Measurements from ENCODE around the gene EMC10.

The EMC10 gene

GRCh38 chr19:50496189-50497021 lies 20.1 kb downstream of the EMC10 start:
- Histone ChIP-seq H2AFZ (no peak overlapping the region), H3K4me3 (ENCODE audit: low read depth, low read length) (no peak overlapping the region), H3K27me3 (ENCODE audit: control insufficient read depth, insufficient read depth, low read length) (no peaks in the 10 kb centered on the region), H3K4me2 (ENCODE audit: low read length) (no peak overlapping the region), H3K27ac (no peak overlapping the region), H3K9me3 (ENCODE audit: control insufficient read depth, low read length) (no peaks in the 10 kb centered on the region), H3K36me3 (ENCODE audit: control insufficient read depth, insufficient read depth, low read length) (no peaks in the 10 kb centered on the region), H3K9ac (no peak overlapping the region), H3K4me1 (no peaks in the 10 kb centered on the region), H3K79me2 (no peaks in the 10 kb centered on the region)
- TF ChIP-seq CTCF (IDR thresholded peaks at IDR 0.05), result no peak

- no peak overlapping the region for H3K4me3 ChIP-seq (ENCODE audit: low read depth, low read length)
- H3K79me2 ChIP-seq, result no peaks in the 10 kb centered on the region
- H3K27ac ChIP-seq, result no peak overlapping the region
- H3K9me3 ChIP-seq (ENCODE audit: control insufficient read depth, low read length), result no peaks in the 10 kb centered on the region
- H3K4me1 ChIP-seq, result no peaks in the 10 kb centered on the region
- H3K4me2 ChIP-seq (ENCODE audit: low read length), result no peak overlapping the region
- TF ChIP-seq CTCF (IDR thresholded peaks at IDR 0.05), result no peak
- no peaks in the 10 kb centered on the region for H3K27me3 ChIP-seq (ENCODE audit: control insufficient read depth, insufficient read depth, low read length)
- H3K9ac ChIP-seq, result no peak overlapping the region
- H2AFZ ChIP-seq, result no peak overlapping the region
- H3K36me3 ChIP-seq (ENCODE audit: control insufficient read depth, insufficient read depth, low read length), result no peaks in the 10 kb centered on the region
These were observed 20.7 kb downstream of the EMC10 start for GRCh38 chr19:50497022-50497405.

- H3K9ac ChIP-seq, result no peak overlapping the region
These were observed 22.1 kb downstream of the EMC10 start for GRCh38 chr19:50498219-50499056.

GRCh38 chr19:50500060-50500752 lies 23.9 kb downstream of the EMC10 start:
- Histone ChIP-seq H3K4me1 (no peaks in the 10 kb centered on the region), H3K27me3 (ENCODE audit: control insufficient read depth, insufficient read depth, low read length) (no peaks in the 10 kb centered on the region), H3K79me2 (no peaks in the 10 kb centered on the region), H3K9ac (no peak overlapping the region), H2AFZ (no peak overlapping the region), H3K36me3 (ENCODE audit: control insufficient read depth, insufficient read depth, low read length) (no peaks in the 10 kb centered on the region), H3K9me3 (ENCODE audit: control insufficient read depth, low read length) (no peaks in the 10 kb centered on the region), H3K4me3 (ENCODE audit: low read depth, low read length) (no peak overlapping the region), H3K4me2 (ENCODE audit: low read length) (no peak overlapping the region), H3K27ac (no peak overlapping the region)
- TF ChIP-seq CTCF (IDR thresholded peaks at IDR 0.05), result no peak

More at GRCh38 chr19:50498219-50499056, 22.1 kb downstream of the EMC10 start:
- no peak overlapping the region for H3K27ac ChIP-seq
- H3K9me3 ChIP-seq (ENCODE audit: control insufficient read depth, low read length), result no peaks in the 10 kb centered on the region
- H3K4me2 ChIP-seq (ENCODE audit: low read length), result no peak overlapping the region
- no peaks in the 10 kb centered on the region for H3K36me3 ChIP-seq (ENCODE audit: control insufficient read depth, insufficient read depth, low read length)
- no peaks in the 10 kb centered on the region for H3K79me2 ChIP-seq
- H3K4me1 ChIP-seq, result no peaks in the 10 kb centered on the region
- no peak overlapping the region for H3K4me3 ChIP-seq (ENCODE audit: low read depth, low read length)
- H2AFZ ChIP-seq, result no peak overlapping the region
- H3K27me3 ChIP-seq (ENCODE audit: control insufficient read depth, insufficient read depth, low read length), result no peaks in the 10 kb centered on the region
- no peak for TF ChIP-seq CTCF (IDR thresholded peaks at IDR 0.05)
